Suppressor macrophage treated with lipopolysaccharide for 4 hours (primary cell): ENCODE results near the gene DYRK1A.

Experiments
- DNase-seq: peaks from one replicate; pipeline ENCODE4 v3.0.0-alpha.2; 2020

The DYRK1A gene

GRCh38 chr21:37421306-37421705 is 54.7 kb downstream of the DYRK1A start:
- no peak for DNase-seq

GRCh38 chr21:37422382-37422781 is 55.8 kb downstream of the DYRK1A start:
- DNase-seq: no peak

GRCh38 chr21:37423103-37423502 is 56.5 kb downstream of the DYRK1A start:
- DNase-seq: no peak

GRCh38 chr21:37424396-37424795 is 57.8 kb downstream of the DYRK1A start:
- no peak for DNase-seq

- DNase-seq: no peak
These were observed 58.4 kb downstream of the DYRK1A start for GRCh38 chr21:37425001-37425400.

GRCh38 chr21:37425684-37426083 is 59.1 kb downstream of the DYRK1A start:
- DNase-seq: no peak

- no peak for DNase-seq
These were observed 60.6 kb downstream of the DYRK1A start for GRCh38 chr21:37427221-37427620.

GRCh38 chr21:37429356-37429755 is 62.8 kb downstream of the DYRK1A start:
- DNase-seq: no peak

- DNase-seq: no peak
These were observed 63.7 kb downstream of the DYRK1A start for GRCh38 chr21:37430184-37430821.

GRCh38 chr21:37431243-37431642 is 64.7 kb downstream of the DYRK1A start:
- DNase-seq: no peak

- no peak for DNase-seq
These were observed 66.3 kb downstream of the DYRK1A start for GRCh38 chr21:37432710-37433455.

- DNase-seq: no peak
These were observed 66.9 kb downstream of the DYRK1A start for GRCh38 chr21:37433456-37433840.

- peak; percentile 81 for DNase-seq
These were observed 68.5 kb downstream of the DYRK1A start for GRCh38 chr21:37435120-37435519.

GRCh38 chr21:37435711-37436110 is 69.1 kb downstream of the DYRK1A start:
- DNase-seq: no peak

GRCh38 chr21:37436174-37436573 is 69.6 kb downstream of the DYRK1A start:
- DNase-seq: no peak

- DNase-seq: no peak
These were observed 71.0 kb downstream of the DYRK1A start for GRCh38 chr21:37437376-37438080.

GRCh38 chr21:37443683-37444082 is 77.1 kb downstream of the DYRK1A start:
- no peak for DNase-seq

GRCh38 chr21:37445228-37445627 is 78.7 kb downstream of the DYRK1A start:
- DNase-seq: no peak

GRCh38 chr21:37446552-37446951 is 80.0 kb downstream of the DYRK1A start:
- no peak for DNase-seq

- DNase-seq: no peak
These were observed 80.8 kb downstream of the DYRK1A start for GRCh38 chr21:37447288-37447936.

- DNase-seq: no peak
These were observed 82.8 kb downstream of the DYRK1A start for GRCh38 chr21:37449302-37449937.

- no peak for DNase-seq
These were observed 83.9 kb downstream of the DYRK1A start for GRCh38 chr21:37450445-37450941.

- no peak for DNase-seq
These were observed 84.9 kb downstream of the DYRK1A start for GRCh38 chr21:37451446-37451845.
